Brain microvascular endothelial cell (primary cell): Measurements from ENCODE around the gene DCPS.

Source experiments
- DNase-seq: peaks from one replicate; pipeline ENCODE4 v3.0.0-alpha.2; 2020
- H3K27ac ChIP-seq: fragments of 250-450 bp; sonication (Bioruptor Pico); 2 replicates; pipeline ENCODE4 v1.5.1; 2020; ENCODE audit warnings: mild to moderate bottlenecking, moderate library complexity
- H3K27me3 ChIP-seq: fragments of 250-450 bp; sonication (Bioruptor Pico); replicated peaks from 2 replicates; pipeline ENCODE4 v1.5.1; 2020; ENCODE audit warnings: mild to moderate bottlenecking
- H3K36me3 ChIP-seq: fragments of 250-450 bp; sonication (Bioruptor Pico); replicated peaks from 2 replicates; pipeline ENCODE4 v1.5.1; 2020; ENCODE audit warnings: mild to moderate bottlenecking
- H3K4me3 ChIP-seq: 2 replicates; pipeline ENCODE4 v1.5.1; 2011; ENCODE audit warnings: low read depth, mild to moderate bottlenecking, control low read depth, low read length, moderate library complexity
- in situ Hi-C: cut with HindIII; loops from 2 replicates; pipeline ENCODE4 v1.10.0; 2017; ENCODE audit warnings: low sequenced_read_pairs, low pct_ligation_motif_present
- TF ChIP-seq, protein P1 (sequence below): IDR thresholded peaks from 2 replicates; pipeline ENCODE4 v1.5.1; 2011; ENCODE audit warnings: low read depth, mild to moderate bottlenecking, moderate library complexity, low read length, control low read depth, inconsistent platforms; ENCODE audit errors: missing control alignments

DCPS gene

DNA sequence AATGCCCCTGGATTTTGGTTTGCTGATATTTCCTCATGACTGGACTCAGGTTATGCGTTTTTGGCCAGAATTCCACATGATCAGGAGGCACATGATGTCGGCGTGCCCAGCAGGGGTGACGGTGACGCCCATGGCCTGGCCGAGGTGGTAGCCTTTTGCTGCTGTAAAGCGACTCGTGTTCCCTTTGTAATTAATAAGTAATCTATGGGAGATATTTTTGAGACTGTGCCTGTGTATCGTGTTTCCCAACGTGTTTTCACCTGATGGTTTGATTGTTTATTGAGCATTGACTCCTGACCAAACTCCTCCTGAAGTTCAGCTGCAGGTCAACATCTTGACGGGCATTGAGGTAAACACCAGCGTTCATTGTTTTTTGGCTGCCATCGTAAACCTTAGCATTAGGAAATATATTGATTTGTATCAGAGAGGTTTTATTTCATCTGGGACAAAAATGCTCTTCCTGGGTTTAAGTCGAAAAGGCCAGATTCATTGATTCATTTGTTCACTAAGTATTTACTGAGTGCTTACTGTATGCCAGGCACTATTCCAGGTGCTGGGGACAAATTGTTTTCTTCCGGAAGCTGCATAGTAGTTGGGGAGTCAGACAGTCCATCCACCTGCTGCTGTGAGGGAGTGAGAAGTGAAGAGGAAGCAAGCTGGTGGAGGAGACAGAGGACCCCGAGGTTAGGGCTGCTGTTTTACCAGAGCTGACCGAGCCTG is 23.6 kb downstream of the DCPS start:
- TF ChIP-seq, protein P1, sequence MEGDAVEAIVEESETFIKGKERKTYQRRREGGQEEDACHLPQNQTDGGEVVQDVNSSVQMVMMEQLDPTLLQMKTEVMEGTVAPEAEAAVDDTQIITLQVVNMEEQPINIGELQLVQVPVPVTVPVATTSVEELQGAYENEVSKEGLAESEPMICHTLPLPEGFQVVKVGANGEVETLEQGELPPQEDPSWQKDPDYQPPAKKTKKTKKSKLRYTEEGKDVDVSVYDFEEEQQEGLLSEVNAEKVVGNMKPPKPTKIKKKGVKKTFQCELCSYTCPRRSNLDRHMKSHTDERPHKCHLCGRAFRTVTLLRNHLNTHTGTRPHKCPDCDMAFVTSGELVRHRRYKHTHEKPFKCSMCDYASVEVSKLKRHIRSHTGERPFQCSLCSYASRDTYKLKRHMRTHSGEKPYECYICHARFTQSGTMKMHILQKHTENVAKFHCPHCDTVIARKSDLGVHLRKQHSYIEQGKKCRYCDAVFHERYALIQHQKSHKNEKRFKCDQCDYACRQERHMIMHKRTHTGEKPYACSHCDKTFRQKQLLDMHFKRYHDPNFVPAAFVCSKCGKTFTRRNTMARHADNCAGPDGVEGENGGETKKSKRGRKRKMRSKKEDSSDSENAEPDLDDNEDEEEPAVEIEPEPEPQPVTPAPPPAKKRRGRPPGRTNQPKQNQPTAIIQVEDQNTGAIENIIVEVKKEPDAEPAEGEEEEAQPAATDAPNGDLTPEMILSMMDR: no peak
- Histone ChIP-seq H3K27me3 (no peaks in the 10 kb centered on the region), H3K27ac (no peak overlapping the region), H3K36me3 (no peaks in the 10 kb centered on the region), H3K4me3 (no peak overlapping the region)
- in situ Hi-C loops: no loop called here
- DNase-seq: no peak

DNA sequence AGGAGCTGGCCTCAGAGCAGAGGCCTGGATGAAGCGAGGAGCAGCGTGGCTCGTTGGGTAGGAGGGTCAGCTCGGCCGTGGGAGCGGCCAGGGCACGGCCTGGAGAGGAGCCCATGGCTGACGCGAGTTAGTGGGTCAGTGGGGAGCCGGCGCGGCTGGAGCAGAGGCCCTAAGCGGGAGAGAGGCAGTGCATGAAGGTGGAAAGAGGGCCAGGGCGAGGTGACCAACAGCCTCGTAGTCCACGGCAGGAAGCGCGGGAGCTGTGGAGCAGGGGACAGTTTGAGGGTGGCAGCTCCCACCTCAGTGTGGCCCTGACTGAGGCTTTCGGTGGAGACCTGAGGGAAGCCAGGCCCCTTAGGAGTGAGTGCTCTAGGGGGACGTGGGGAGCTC is 24.1 kb downstream of the DCPS start:
- no peak for DNase-seq
- TF ChIP-seq, protein P1: no peak
- H3K27me3 ChIP-seq: no peaks in the 10 kb centered on the region
- in situ Hi-C loops: no loop called here
- H3K27ac ChIP-seq: no peak overlapping the region
- H3K4me3 ChIP-seq: no peak overlapping the region
- H3K36me3 ChIP-seq: no peaks in the 10 kb centered on the region

DNA sequence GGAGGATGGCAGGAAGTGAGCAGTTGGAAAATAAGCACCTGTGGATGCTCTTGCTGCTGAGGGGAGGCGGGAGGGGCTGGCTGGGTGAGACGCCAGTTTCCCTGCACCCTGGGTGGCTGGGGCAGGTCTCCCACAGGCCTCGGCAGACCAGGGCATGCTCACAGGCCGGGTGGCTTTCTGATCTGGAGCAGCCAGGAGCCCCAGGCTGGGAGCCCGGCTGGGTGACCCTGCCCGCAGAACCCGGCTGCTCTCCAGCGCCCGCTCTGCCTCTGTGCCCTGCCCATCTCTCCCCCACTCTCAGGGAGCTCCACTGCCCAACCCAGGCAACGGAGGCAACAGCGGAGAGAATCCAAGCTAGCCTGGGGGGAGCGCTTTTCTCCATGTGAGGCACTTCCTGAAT is 24.6 kb downstream of the DCPS start:
- DNase-seq: no peak
- in situ Hi-C loops: no loop called here
- no peak overlapping the region for H3K27ac ChIP-seq
- no peak overlapping the region for H3K4me3 ChIP-seq
- H3K36me3 ChIP-seq: no peaks in the 10 kb centered on the region
- TF ChIP-seq, protein P1: no peak
- H3K27me3 ChIP-seq: no peaks in the 10 kb centered on the region

DNA sequence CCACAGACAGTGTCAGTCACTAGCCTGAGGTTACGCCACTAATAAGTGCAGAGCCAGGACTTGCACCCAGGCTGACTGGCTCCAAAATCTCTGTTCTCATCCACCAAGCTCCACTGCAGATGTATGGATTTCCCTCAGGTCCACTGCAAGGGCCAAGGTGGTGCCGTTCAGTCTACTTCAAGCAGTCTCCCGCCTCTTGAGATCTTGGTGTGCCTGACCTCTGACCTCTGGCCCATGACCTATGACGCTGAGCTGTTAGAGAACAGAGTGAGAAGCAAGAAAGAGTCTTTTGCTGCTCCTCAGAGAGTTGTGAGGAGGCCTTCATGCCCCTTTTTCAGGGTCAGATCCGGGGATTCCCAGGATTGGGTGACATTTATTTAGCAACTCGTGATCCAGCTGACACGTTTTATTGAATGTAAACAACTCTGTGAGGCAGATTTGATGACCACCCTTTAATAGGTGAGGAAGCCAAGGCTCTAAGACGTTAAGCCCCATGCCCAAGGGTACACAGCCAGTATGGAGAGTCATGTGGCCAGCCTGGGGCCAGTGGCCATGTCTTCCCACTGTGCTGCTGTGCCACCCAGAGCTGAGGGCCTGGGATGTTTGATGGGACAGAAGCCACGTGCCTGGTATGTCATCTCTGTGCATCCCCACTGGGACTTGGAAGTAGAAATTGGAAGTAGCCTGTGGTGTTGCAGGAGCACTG is 25.2 kb downstream of the DCPS start:
- TF ChIP-seq, protein P1: no peak

DNA sequence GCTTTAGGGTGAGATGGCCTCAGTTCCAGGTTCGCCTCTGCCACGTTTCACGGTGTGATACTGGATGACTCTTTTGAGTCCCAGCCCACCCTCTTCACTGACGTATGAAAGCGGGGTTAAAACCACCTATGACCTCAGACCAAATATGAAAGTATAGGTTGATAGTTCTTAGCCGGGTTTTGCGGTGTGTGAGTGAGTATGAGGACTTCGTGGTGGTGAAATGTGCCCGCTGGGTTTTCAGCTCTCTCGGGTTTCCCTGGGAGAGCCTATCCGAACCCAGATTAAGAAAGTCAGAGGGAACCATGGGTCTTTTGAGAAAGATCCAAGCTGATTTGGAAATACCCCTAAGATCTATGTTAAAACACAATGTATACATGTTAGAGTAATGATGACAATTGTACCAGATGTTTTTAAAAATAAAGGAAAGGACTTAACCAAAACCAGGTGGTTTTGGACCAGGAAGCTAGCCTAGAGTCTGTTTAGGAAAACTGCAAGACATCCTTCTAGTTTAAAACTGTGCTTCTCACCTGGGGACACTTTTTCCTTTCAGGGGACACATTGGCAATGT is 25.9 kb downstream of the DCPS start:
- no peaks in the 10 kb centered on the region for H3K36me3 ChIP-seq
- no peaks in the 10 kb centered on the region for H3K27me3 ChIP-seq
- H3K4me3 ChIP-seq: no peak overlapping the region
- TF ChIP-seq, protein P1: no peak
- in situ Hi-C loops: no loop called here
- DNase-seq: no peak
- no peak overlapping the region for H3K27ac ChIP-seq

More for the DNA sequence above, 25.2 kb downstream of the DCPS start:
- H3K27me3 ChIP-seq: no peaks in the 10 kb centered on the region
- in situ Hi-C loops: no loop called here
- no peak for DNase-seq
- H3K4me3 ChIP-seq: no peak overlapping the region
- no peaks in the 10 kb centered on the region for H3K36me3 ChIP-seq
- H3K27ac ChIP-seq: no peak overlapping the region
